ENCODE measurements around the gene NCKAP5.

DNA sequence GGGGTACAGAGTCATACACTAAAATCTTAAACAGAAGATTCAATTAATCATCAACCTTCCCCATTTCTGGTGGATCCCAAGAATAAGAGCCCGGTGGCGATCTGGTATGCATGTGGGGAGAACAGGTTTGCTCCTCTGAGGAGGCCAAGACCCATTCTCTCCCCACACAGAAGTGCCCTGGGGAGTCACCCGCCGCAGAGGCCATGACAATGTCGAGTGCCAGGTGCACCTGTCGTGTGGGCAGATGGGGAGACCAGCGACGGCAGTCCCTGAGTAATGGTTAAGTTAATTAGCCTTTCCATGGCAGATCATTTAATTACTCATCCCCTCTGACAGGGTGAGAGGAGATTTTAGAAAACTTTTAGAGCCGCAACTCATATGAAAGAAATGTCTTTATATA lies 345.0 kb downstream of the NCKAP5 start:
- TF ChIP-seq, protein P1, sequence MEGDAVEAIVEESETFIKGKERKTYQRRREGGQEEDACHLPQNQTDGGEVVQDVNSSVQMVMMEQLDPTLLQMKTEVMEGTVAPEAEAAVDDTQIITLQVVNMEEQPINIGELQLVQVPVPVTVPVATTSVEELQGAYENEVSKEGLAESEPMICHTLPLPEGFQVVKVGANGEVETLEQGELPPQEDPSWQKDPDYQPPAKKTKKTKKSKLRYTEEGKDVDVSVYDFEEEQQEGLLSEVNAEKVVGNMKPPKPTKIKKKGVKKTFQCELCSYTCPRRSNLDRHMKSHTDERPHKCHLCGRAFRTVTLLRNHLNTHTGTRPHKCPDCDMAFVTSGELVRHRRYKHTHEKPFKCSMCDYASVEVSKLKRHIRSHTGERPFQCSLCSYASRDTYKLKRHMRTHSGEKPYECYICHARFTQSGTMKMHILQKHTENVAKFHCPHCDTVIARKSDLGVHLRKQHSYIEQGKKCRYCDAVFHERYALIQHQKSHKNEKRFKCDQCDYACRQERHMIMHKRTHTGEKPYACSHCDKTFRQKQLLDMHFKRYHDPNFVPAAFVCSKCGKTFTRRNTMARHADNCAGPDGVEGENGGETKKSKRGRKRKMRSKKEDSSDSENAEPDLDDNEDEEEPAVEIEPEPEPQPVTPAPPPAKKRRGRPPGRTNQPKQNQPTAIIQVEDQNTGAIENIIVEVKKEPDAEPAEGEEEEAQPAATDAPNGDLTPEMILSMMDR (IDR thresholded peaks at IDR 0.05): no peak
- no peak for TF ChIP-seq POLR2A (IDR thresholded peaks at IDR 0.05)
- TF ChIP-seq POLR2AphosphoS5 (IDR thresholded peaks at IDR 0.05): no peak

Data from prostate gland (tissue), 2 donors.